ENCODE results near the gene RASAL3. TPM values are rescaled to one million over a fixed set of nuclear protein-coding genes. Genes with fewer than 3 reads are reported as not detected.

Gene RASAL3
- total RNA-seq, 1 experiment from 2014 or later, result not detected

DNA sequence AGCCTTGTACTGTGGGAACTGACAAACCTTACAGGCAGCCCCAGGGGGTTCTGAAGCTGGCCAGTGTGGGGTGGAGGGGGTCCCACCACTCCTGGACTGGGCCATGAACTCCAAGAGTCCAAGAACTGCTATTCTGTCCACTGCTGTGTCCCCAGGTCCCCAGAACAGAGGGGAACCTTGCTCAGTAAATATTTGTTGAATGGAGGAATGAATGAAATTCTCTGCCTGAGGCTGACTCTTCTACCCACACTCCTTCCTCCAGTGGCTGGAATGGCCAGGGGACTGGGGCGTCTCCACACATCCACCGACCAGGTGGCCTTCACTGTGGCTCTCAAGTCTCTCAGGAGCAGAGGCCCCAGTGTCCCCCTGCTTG is 26.2 kb downstream of the RASAL3 start:
- Histone ChIP-seq H2AFZ (ENCODE audit: low read length) (no peak overlapping the region), H3K36me3 (ENCODE audit: low read depth, low read length) (no peaks in the 10 kb centered on the region), H3F3A (ENCODE audit: low read length, unreplicated experiment) (no peaks in the 10 kb centered on the region), H3K79me2 (ENCODE audit: low read length) (no peaks in the 10 kb centered on the region), H3K4me1 (ENCODE audit: insufficient read depth, low read length) (peaks cover 5% of the 10 kb centered on the region; the same call in 1 of the 2 replicates), H4K20me1 (ENCODE audit: low read length) (no peaks in the 10 kb centered on the region), H3K27me3 (ENCODE audit: low read length) (no peaks in the 10 kb centered on the region), H3K9me2 (replicated peaks; ENCODE audit: low read length) (no peaks in the 10 kb centered on the region), H3K4me3 (ENCODE audit: low read length) (no peak overlapping the region), H3K9ac (ENCODE audit: low read length) (no peak overlapping the region), H3K9me3 (ENCODE audit: low read length) (no peaks in the 10 kb centered on the region), H3K27ac (ENCODE audit: low read length) (no peak overlapping the region), H3K4me2 (ENCODE audit: low read length) (no peak overlapping the region)
- BruUV-seq (replicated peaks), result no TSS peak
- no peak for DNase-seq
- no peak for ATAC-seq
- intact Hi-C loops (cut with micrococcal nuclease), result no loop called here
- CTCF ChIA-PET, result no interaction called here
- POLR2A ChIA-PET (ENCODE audit: unreplicated experiment), result no interaction called here
- TF ChIP-seq EZH2phosphoT487 (IDR thresholded peaks at IDR 0.05; ENCODE audit: borderline replicate concordance, low read length), result no peak
- no peak for TF ChIP-seq EZH2 (IDR thresholded peaks at IDR 0.05; ENCODE audit: low read length, unreplicated experiment)
- TF ChIP-seq, protein P1, sequence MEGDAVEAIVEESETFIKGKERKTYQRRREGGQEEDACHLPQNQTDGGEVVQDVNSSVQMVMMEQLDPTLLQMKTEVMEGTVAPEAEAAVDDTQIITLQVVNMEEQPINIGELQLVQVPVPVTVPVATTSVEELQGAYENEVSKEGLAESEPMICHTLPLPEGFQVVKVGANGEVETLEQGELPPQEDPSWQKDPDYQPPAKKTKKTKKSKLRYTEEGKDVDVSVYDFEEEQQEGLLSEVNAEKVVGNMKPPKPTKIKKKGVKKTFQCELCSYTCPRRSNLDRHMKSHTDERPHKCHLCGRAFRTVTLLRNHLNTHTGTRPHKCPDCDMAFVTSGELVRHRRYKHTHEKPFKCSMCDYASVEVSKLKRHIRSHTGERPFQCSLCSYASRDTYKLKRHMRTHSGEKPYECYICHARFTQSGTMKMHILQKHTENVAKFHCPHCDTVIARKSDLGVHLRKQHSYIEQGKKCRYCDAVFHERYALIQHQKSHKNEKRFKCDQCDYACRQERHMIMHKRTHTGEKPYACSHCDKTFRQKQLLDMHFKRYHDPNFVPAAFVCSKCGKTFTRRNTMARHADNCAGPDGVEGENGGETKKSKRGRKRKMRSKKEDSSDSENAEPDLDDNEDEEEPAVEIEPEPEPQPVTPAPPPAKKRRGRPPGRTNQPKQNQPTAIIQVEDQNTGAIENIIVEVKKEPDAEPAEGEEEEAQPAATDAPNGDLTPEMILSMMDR (conservative IDR thresholded peaks at IDR 0.05; ENCODE audit: low read depth, low read length), result no peak

DNA sequence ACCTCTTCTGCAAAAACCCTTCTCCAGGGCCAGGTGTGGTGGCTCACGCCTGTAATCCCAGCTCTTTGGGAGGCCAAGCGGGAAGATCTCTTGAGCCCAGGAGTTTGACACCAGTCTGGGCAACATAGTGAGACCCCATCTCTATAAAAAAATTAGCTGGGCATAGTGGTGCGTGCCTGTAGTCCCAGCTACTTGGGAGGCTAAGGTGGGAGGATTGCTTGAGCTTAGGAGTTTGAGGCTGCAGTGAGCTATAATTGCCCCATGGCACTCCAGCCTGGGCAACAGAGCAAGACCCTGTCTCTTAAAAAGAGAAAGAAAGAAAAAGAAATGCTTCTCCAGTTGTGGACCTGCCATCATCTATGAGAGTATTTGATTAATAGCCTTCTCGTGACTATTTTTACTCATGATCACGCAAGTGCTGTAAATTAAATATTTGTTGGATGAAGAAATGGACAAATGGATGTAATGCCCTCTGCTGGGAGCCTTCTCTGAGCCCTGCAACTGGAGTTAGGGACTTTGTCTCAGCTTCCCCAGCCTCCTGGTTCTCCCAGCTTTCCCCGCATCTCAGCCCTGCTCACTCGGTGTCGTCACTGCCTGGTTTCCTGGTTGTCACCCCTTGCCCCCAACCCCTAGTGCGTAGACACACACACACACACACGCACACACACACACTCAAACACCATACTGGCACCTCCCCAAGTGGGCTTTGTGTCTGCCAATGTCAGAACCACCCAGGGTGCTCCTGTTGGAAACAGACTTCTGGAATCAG is 26.8 kb downstream of the RASAL3 start:
- POLR2A ChIA-PET (ENCODE audit: unreplicated experiment), result no interaction called here

DNA sequence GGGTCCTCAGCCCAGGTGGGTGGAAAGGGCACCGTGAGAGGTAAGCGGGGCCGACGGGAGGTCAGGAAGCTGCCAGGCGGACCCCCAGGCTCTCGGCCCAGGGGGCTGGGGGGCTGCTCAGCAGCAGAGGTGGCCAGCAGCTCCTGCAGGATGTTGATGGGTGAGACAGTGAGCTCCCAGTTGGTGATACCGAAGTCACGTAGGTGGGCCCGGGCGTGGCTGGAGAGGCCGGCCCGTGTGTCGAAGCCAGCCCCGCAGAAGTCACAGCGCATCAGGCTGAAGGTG is 27.6 kb downstream of the RASAL3 start:
- Histone ChIP-seq H3K9ac (ENCODE audit: low read length) (no peak overlapping the region), H3K4me1 (ENCODE audit: insufficient read depth, low read length) (peaks cover 7% of the 10 kb centered on the region; the same call in 1 of the 2 replicates), H3K4me3 (ENCODE audit: low read length) (no peak overlapping the region), H3K4me2 (ENCODE audit: low read length) (no peak overlapping the region), H3K36me3 (ENCODE audit: low read depth, low read length) (no peaks in the 10 kb centered on the region), H4K20me1 (ENCODE audit: low read length) (no peaks in the 10 kb centered on the region), H3K27me3 (ENCODE audit: low read length) (no peaks in the 10 kb centered on the region), H3K27ac (ENCODE audit: low read length) (no peak overlapping the region), H3K9me2 (replicated peaks; ENCODE audit: low read length) (no peaks in the 10 kb centered on the region), H3K9me3 (ENCODE audit: low read length) (no peaks in the 10 kb centered on the region), H3F3A (ENCODE audit: low read length, unreplicated experiment) (no peaks in the 10 kb centered on the region), H2AFZ (ENCODE audit: low read length) (no peak overlapping the region), H3K79me2 (ENCODE audit: low read length) (peaks cover 5% of the 10 kb centered on the region)
- DNase-seq (no peak), ATAC-seq (no peak)
- POLR2A ChIA-PET (ENCODE audit: unreplicated experiment), result no interaction called here
- TF ChIP-seq EZH2 (IDR thresholded peaks at IDR 0.05; ENCODE audit: low read length, unreplicated experiment) (no peak), EZH2phosphoT487 (IDR thresholded peaks at IDR 0.05; ENCODE audit: borderline replicate concordance, low read length) (no peak)
- TF ChIP-seq, protein P1 (conservative IDR thresholded peaks at IDR 0.05; ENCODE audit: low read depth, low read length), result no peak
- intact Hi-C loops (cut with micrococcal nuclease), result no loop called here
- CTCF ChIA-PET, result no interaction called here
- BruUV-seq (replicated peaks), result no TSS peak

More for the DNA sequence above, 26.8 kb downstream of the RASAL3 start:
- Histone ChIP-seq H3K9me3 (ENCODE audit: low read length) (no peaks in the 10 kb centered on the region), H3K9ac (ENCODE audit: low read length) (no peak overlapping the region), H3K4me1 (ENCODE audit: insufficient read depth, low read length) (peaks cover 7% of the 10 kb centered on the region; the same call in 1 of the 2 replicates), H3K4me2 (ENCODE audit: low read length) (no peak overlapping the region), H3K4me3 (ENCODE audit: low read length) (no peak overlapping the region), H2AFZ (ENCODE audit: low read length) (no peak overlapping the region), H3K27ac (ENCODE audit: low read length) (no peak overlapping the region), H3K27me3 (ENCODE audit: low read length) (no peaks in the 10 kb centered on the region), H4K20me1 (ENCODE audit: low read length) (no peaks in the 10 kb centered on the region), H3K9me2 (replicated peaks; ENCODE audit: low read length) (no peaks in the 10 kb centered on the region), H3F3A (ENCODE audit: low read length, unreplicated experiment) (no peaks in the 10 kb centered on the region), H3K36me3 (ENCODE audit: low read depth, low read length) (no peaks in the 10 kb centered on the region), H3K79me2 (ENCODE audit: low read length) (no peaks in the 10 kb centered on the region)
- TF ChIP-seq EZH2 (IDR thresholded peaks at IDR 0.05; ENCODE audit: low read length, unreplicated experiment) (no peak), EZH2phosphoT487 (IDR thresholded peaks at IDR 0.05; ENCODE audit: borderline replicate concordance, low read length) (no peak)
- TF ChIP-seq, protein P1 (conservative IDR thresholded peaks at IDR 0.05; ENCODE audit: low read depth, low read length), result peak; percentile 31; the same call in 1 of the 2 replicates
- no peak for DNase-seq
- no TSS peak for BruUV-seq (replicated peaks)
- ATAC-seq, result no peak
- intact Hi-C loops (cut with micrococcal nuclease), result no loop called here
- CTCF ChIA-PET, result no interaction called here

Data from PC-3 (cell line).